GM18858 (cell line): ENCODE results near the gene CPD.
"Not testable (repeated sequence)": the region's sequence is repeated elsewhere in the genome, so short reads cannot be mapped to it uniquely, and the experiment has no call there.

Source experiments
- ATAC-seq: cut with Tn5 transposase; IDR thresholded peaks from one replicate; pipeline ENCODE4 v1.9.1; 2021; ENCODE audit not compliant: unreplicated experiment

CPD gene

GRCh38 chr17:30422171-30422570, 43.4 kb downstream of the CPD start:
- ATAC-seq, result no peak

- no peak for ATAC-seq
Measured at GRCh38 chr17:30424471-30424870, 45.7 kb downstream of the CPD start.

- no peak for ATAC-seq
Measured at GRCh38 chr17:30426292-30426691, 47.6 kb downstream of the CPD start.

- ATAC-seq, result no peak
Measured at GRCh38 chr17:30427611-30428010, 48.9 kb downstream of the CPD start.

GRCh38 chr17:30429155-30429554, 50.4 kb downstream of the CPD start:
- ATAC-seq, result no peak

GRCh38 chr17:30433514-30433913, 54.8 kb downstream of the CPD start:
- no peak for ATAC-seq

- no peak for ATAC-seq
Measured at GRCh38 chr17:30436729-30437128, 58.0 kb downstream of the CPD start.

GRCh38 chr17:30443721-30444120, 65.0 kb downstream of the CPD start:
- no peak for ATAC-seq

- ATAC-seq, result not testable (repeated sequence)
Measured at GRCh38 chr17:30446640-30447039, 67.9 kb downstream of the CPD start.

GRCh38 chr17:30449480-30449879, 70.8 kb downstream of the CPD start:
- no peak for ATAC-seq

- no peak for ATAC-seq
Measured at GRCh38 chr17:30450125-30451027, 71.6 kb downstream of the CPD start.

GRCh38 chr17:30454635-30455034, 75.9 kb downstream of the CPD start:
- ATAC-seq, result no peak

- ATAC-seq, result no peak
Measured at GRCh38 chr17:30458371-30458770, 79.6 kb downstream of the CPD start.

- not testable (repeated sequence) for ATAC-seq
Measured at GRCh38 chr17:30458797-30459413, 80.2 kb downstream of the CPD start.

- ATAC-seq, result no peak
Measured at GRCh38 chr17:30468465-30468864, 89.7 kb downstream of the CPD start.

- ATAC-seq, result no peak
Measured at GRCh38 chr17:30472238-30472890, 93.6 kb downstream of the CPD start.

GRCh38 chr17:30475206-30475605, 96.5 kb downstream of the CPD start:
- ATAC-seq, result no peak

GRCh38 chr17:30476726-30477082, 98.0 kb downstream of the CPD start:
- no peak for ATAC-seq

GRCh38 chr17:30477083-30477773, 98.5 kb downstream of the CPD start, which contains the start of gene GOSR1:
Gene GOSR1 (plus strand): TSS chr17:30477408. CDS start chr17:30477434, 26 bp downstream.
- peak; percentile 90 for ATAC-seq

GRCh38 chr17:30477774-30478115, 99.0 kb downstream of the CPD start:
- no peak for ATAC-seq

GRCh38 chr17:30482555-30482954, 103.8 kb downstream of the CPD start:
- no peak for ATAC-seq
